Endothelial cell of umbilical vein (primary cell): ENCODE results near the gene SRSF6.
"Not testable (repeated sequence)": the region's sequence is repeated elsewhere in the genome, so short reads cannot be mapped to it uniquely, and the experiment has no call there.

ENCODE experiments used
- CTCF ChIP-seq, 2 donors: IDR thresholded peaks; 1 replicate in 1 of 2; 2 replicates in 1 of 2; pipeline ENCODE4 v1.5.1; 2011; ENCODE audit warnings: low read length in 2 of 2, mild to moderate bottlenecking in 2 of 2, moderate library complexity in 2 of 2, control low read depth in 1 of 2, inconsistent platforms in 1 of 2, low read depth in 1 of 2; ENCODE audit not compliant: insufficient read depth in 1 of 2; ENCODE audit errors: extremely low read depth in 1 of 2
- POLR2AphosphoS5 ChIP-seq: IDR thresholded peaks from 2 replicates; pipeline ENCODE4 v1.6.1; 2012; ENCODE audit warnings: low read depth, mild to moderate bottlenecking, control low read depth, low read length, moderate library complexity; ENCODE audit not compliant: insufficient read depth

DNA sequence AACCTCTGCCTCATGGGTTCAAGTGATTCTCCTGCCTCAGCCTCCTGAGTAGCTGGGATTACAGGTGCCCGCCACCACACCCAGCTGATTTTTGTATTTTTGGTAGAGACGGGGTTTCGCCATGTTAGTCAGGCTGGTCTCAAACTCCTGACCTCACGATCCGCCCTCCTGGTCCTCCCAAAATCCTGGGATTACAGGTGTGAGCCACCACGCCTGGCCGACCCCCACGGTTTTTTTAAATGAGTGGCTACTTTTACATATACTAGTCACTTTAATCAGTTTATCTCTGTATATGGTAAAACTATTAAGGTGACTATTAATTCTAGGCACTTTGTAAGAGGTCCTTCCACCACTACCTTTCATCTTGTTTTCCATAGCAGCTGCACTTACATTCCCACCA, 44.3 kb downstream of the SRSF6 start:
- TF ChIP-seq POLR2AphosphoS5; CTCF (IDR thresholded peaks at IDR 0.05; ENCODE audit: extremely low read depth in 1 of 2, insufficient read depth in 1 of 2, low read depth in 1 of 2, low read length in 2 of 2): not testable (repeated sequence)
